Ishikawa (cell line): ENCODE data around the gene IL6.

Source experiments
- CEBPB ChIP-seq: IDR thresholded peaks from 2 replicates; pipeline ENCODE4 v1.6.1; 2012
- CREB1 ChIP-seq: IDR thresholded peaks from 2 replicates; pipeline ENCODE4 v1.6.1; 2012; ENCODE audit warnings: low read depth
- EP300 ChIP-seq: IDR thresholded peaks from 2 replicates; pipeline ENCODE4 v1.6.1; 2012; ENCODE audit warnings: borderline replicate concordance
- FOXM1 ChIP-seq: IDR thresholded peaks from 2 replicates; pipeline ENCODE4 v1.6.1; 2012; ENCODE audit warnings: low read depth, borderline replicate concordance
- NFIC ChIP-seq: IDR thresholded peaks from 2 replicates; pipeline ENCODE4 v1.6.1; 2012
- RAD21 ChIP-seq: IDR thresholded peaks from 2 replicates; pipeline ENCODE4 v1.6.1; 2012; ENCODE audit warnings: low read depth
- TAF1 ChIP-seq: IDR thresholded peaks from 2 replicates; pipeline ENCODE4 v1.6.1; 2012; ENCODE audit warnings: low read depth, mild to moderate bottlenecking
- TCF12 ChIP-seq: IDR thresholded peaks from 2 replicates; pipeline ENCODE4 v1.6.1; 2012; ENCODE audit warnings: low read depth
- TEAD4 ChIP-seq: IDR thresholded peaks from 2 replicates; pipeline ENCODE4 v1.6.1; 2012
- ZBTB7A ChIP-seq: IDR thresholded peaks from 2 replicates; pipeline ENCODE4 v1.6.1; 2012; ENCODE audit warnings: low read depth
- TF ChIP-seq, protein P1 (sequence below): IDR thresholded peaks from 2 replicates; pipeline ENCODE4 v1.6.1; 2012
- TF ChIP-seq, protein P2 (sequence below): IDR thresholded peaks from 2 replicates; pipeline ENCODE4 v1.6.1; 2012; ENCODE audit warnings: low read depth, mild to moderate bottlenecking
- TF ChIP-seq, protein P3 (sequence below): IDR thresholded peaks from 2 replicates; pipeline ENCODE4 v1.6.1; 2012

DNA sequence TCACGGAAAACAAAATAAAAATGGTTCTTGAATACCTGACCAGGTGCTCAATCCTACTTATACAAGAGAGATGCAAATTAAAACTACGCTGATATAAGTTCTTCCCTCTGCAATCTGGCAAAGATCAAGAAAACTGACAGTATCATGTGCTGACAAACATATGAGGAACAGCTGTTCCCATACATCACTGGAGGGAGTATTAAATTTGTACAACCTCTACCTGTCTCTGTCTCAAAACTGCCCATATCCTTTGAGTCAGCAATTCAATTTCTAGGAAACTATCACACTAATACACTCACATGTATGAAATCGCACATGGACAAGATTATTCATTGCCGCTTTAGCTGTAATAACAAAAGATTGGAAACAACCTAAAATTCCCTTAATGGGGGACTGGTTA, 11.0 kb upstream of the IL6 start:
- no peak for TF ChIP-seq RAD21
- TF ChIP-seq EP300, result no peak
- TF ChIP-seq TCF12, result no peak
- TF ChIP-seq, protein P1, sequence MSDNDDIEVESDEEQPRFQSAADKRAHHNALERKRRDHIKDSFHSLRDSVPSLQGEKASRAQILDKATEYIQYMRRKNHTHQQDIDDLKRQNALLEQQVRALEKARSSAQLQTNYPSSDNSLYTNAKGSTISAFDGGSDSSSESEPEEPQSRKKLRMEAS, result no peak
- TF ChIP-seq TAF1, result no peak
- TF ChIP-seq TEAD4, result no peak
- TF ChIP-seq NFIC, result no peak
- TF ChIP-seq, protein P2, sequence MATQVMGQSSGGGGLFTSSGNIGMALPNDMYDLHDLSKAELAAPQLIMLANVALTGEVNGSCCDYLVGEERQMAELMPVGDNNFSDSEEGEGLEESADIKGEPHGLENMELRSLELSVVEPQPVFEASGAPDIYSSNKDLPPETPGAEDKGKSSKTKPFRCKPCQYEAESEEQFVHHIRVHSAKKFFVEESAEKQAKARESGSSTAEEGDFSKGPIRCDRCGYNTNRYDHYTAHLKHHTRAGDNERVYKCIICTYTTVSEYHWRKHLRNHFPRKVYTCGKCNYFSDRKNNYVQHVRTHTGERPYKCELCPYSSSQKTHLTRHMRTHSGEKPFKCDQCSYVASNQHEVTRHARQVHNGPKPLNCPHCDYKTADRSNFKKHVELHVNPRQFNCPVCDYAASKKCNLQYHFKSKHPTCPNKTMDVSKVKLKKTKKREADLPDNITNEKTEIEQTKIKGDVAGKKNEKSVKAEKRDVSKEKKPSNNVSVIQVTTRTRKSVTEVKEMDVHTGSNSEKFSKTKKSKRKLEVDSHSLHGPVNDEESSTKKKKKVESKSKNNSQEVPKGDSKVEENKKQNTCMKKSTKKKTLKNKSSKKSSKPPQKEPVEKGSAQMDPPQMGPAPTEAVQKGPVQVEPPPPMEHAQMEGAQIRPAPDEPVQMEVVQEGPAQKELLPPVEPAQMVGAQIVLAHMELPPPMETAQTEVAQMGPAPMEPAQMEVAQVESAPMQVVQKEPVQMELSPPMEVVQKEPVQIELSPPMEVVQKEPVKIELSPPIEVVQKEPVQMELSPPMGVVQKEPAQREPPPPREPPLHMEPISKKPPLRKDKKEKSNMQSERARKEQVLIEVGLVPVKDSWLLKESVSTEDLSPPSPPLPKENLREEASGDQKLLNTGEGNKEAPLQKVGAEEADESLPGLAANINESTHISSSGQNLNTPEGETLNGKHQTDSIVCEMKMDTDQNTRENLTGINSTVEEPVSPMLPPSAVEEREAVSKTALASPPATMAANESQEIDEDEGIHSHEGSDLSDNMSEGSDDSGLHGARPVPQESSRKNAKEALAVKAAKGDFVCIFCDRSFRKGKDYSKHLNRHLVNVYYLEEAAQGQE, result no peak
- TF ChIP-seq FOXM1, result no peak
- TF ChIP-seq, protein P3, sequence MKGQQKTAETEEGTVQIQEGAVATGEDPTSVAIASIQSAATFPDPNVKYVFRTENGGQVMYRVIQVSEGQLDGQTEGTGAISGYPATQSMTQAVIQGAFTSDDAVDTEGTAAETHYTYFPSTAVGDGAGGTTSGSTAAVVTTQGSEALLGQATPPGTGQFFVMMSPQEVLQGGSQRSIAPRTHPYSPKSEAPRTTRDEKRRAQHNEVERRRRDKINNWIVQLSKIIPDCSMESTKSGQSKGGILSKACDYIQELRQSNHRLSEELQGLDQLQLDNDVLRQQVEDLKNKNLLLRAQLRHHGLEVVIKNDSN, result no peak
- no peak for TF ChIP-seq CEBPB
- no peak for TF ChIP-seq ZBTB7A
- TF ChIP-seq CREB1, result no peak
